CD4-positive, alpha-beta T cell (primary cell): ENCODE measurements around the gene RRP1. TPM values are rescaled to one million over a fixed set of nuclear protein-coding genes. Genes with fewer than 3 reads are reported as not detected.

ENCODE experiments used
- ATAC-seq: fragments of 200-7000 bp; cut with Tn5 transposase; one replicate; pipeline ENCODE4 v1.10.0; 2022; ENCODE audit warnings: mild to moderate bottlenecking; ENCODE audit not compliant: poor library complexity
- CTCF ChIA-PET: fragments of 350-600 bp; sonication (Branson Sonifier 250); formaldehyde crosslinking; loops from one replicate; lab custom pipeline; 2021; ENCODE audit warnings: antibody characterized with exemption, inconsistent platforms; lab: Charles Lee
- POLR2A ChIA-PET: fragments of 350-600 bp; sonication (Branson Sonifier 250); formaldehyde crosslinking; loops from one replicate; lab custom pipeline; 2021; ENCODE audit warnings: antibody characterized with exemption, inconsistent platforms; lab: Charles Lee
- DNase-seq, 14 experiments: peaks; one replicate each; pipeline ENCODE4 v3.0.0-alpha.2; 2013 to 2020; ENCODE audit warnings: mixed read lengths in 2 of 14
- H3K27ac ChIP-seq, 2 donors: one replicate each; pipeline versions ENCODE4 v1.5.1 to v1.7.0; 2013; ENCODE audit warnings: low read length in 2 of 2, low read depth in 1 of 2, mild to moderate bottlenecking in 1 of 2
- H3K27me3 ChIP-seq, 2 experiments: 1 replicate in 1 of 2; 2 replicates in 1 of 2; pipeline versions ENCODE4 v1.6.1 to v1.7.0; 2013; ENCODE audit warnings: low read length in 2 of 2, control low read depth in 1 of 2, mild to moderate bottlenecking in 1 of 2, moderate library complexity in 1 of 2; ENCODE audit not compliant: insufficient read depth in 2 of 2, control insufficient read depth in 1 of 2
- H3K36me3 ChIP-seq: one replicate; pipeline ENCODE4 v1.6.1; 2013; ENCODE audit warnings: low read length, control low read depth; ENCODE audit not compliant: insufficient read depth
- H3K4me1 ChIP-seq: one replicate; pipeline ENCODE4 v1.6.1; 2013; ENCODE audit warnings: low read length, control low read depth; ENCODE audit not compliant: insufficient read depth
- H3K4me3 ChIP-seq: one replicate; pipeline ENCODE4 v1.5.1; 2013; ENCODE audit warnings: mild to moderate bottlenecking, low read length, moderate library complexity
- H3K9me3 ChIP-seq, 2 experiments: 1 replicate in 1 of 2; 2 replicates in 1 of 2; pipeline versions ENCODE4 v1.6.1 to v1.7.0; 2013; ENCODE audit warnings: low read length in 2 of 2, mild to moderate bottlenecking in 2 of 2, control low read depth in 1 of 2, moderate library complexity in 1 of 2; ENCODE audit not compliant: control insufficient read depth in 1 of 2, insufficient read depth in 1 of 2
- H3K27ac Mint-ChIP-seq: one replicate; pipeline ENCODE4 v1.8.0; 2020; ENCODE audit warnings: mixed read lengths
- H3K27me3 Mint-ChIP-seq: one replicate; pipeline ENCODE4 v1.8.0; 2021; ENCODE audit warnings: mixed read lengths
- H3K36me3 Mint-ChIP-seq: one replicate; pipeline ENCODE4 v1.8.0; 2021; ENCODE audit warnings: low read depth, mixed read lengths
- H3K4me1 Mint-ChIP-seq: one replicate; pipeline ENCODE4 v1.8.0; 2021; ENCODE audit warnings: low read depth, mixed read lengths
- H3K4me3 Mint-ChIP-seq: one replicate; pipeline ENCODE4 v1.8.0; 2020; ENCODE audit warnings: mild to moderate bottlenecking, mixed read lengths
- H3K9me3 Mint-ChIP-seq: one replicate; pipeline ENCODE4 v1.8.0; 2020; ENCODE audit warnings: mixed read lengths
- CTCF ChIP-seq: fragments of 200-600 bp; IDR thresholded peaks from one replicate; pipeline ENCODE4 v1.8.0; 2022; ENCODE audit warnings: antibody characterized with exemption, mild to moderate bottlenecking
- intact Hi-C, 2 experiments: fragments of 100-400 bp; cut with DNase I in 1 of 2; cut with micrococcal nuclease in 1 of 2; formaldehyde crosslinking; loops; one replicate each; pipeline versions ENCODE4 v1.15.1 to v1.9.0; 2023 to 2025; cut with DNase I, micrococcal nuclease
- total RNA-seq, 174 experiments: library from RNA in 2 of 174; stranded (reverse) in 2 of 174; gene quantifications; one replicate each; pipeline ENCODE4 v1.2.3 and lab custom pipeline; 2021 to 2026

Gene RRP1
- total RNA-seq, 2 experiments from 2014 or later, result 27.7 to 29.0 TPM

DNA sequence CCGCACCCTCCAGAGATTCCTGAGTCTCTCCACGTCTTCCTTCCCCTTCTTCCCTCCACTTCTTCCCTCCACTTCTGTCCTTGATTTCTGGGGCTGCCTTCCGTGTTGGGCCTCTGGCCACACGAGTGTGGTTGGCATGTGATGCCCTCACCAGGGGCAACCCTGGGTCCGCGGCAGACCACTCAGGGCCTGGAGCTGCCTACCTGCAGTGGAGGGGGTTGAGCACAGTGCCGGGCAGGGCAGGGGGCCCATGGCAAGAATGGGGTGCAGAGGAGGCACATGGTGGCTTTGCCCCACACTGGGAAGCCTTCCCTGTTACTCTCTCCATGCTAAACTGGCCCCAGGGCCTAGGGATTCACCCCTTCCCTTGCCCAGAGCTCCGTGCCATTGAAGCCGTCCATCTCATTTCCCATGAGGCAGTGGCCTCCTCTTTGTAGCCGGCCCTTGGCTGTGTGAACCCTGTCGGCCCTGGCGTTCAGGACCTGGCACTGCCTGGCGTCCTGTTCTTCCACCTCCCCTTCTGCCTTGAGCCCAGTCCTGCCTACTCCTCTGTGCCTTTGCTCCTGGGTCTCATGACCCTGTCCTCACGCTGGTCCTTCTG, 13.4 kb downstream of the RRP1 start:
- ChIA-PET POLR2A (no interaction called here), CTCF (no interaction called here)
- H3K36me3 ChIP-seq, result peaks cover 60% of the 10 kb centered on the region
- no peaks in the 10 kb centered on the region for H3K9me3 Mint-ChIP-seq
- no peak for DNase-seq
- no peaks in the 10 kb centered on the region for H3K27me3 Mint-ChIP-seq
- intact Hi-C loops, result no loop called here
- peaks cover 63% of the 10 kb centered on the region for H3K36me3 Mint-ChIP-seq
- no peak overlapping the region for H3K4me3 Mint-ChIP-seq
- H3K4me1 ChIP-seq, result no peaks in the 10 kb centered on the region
- no peak for ATAC-seq
- H3K4me1 Mint-ChIP-seq, result no peaks in the 10 kb centered on the region
- no peaks in the 10 kb centered on the region for H3K9me3 ChIP-seq
- no peak overlapping the region for H3K4me3 ChIP-seq
- H3K27ac ChIP-seq, result no peak overlapping the region
- H3K27me3 ChIP-seq, result no peaks in the 10 kb centered on the region
- H3K27ac Mint-ChIP-seq, result no peak overlapping the region
- no peak for TF ChIP-seq CTCF

DNA sequence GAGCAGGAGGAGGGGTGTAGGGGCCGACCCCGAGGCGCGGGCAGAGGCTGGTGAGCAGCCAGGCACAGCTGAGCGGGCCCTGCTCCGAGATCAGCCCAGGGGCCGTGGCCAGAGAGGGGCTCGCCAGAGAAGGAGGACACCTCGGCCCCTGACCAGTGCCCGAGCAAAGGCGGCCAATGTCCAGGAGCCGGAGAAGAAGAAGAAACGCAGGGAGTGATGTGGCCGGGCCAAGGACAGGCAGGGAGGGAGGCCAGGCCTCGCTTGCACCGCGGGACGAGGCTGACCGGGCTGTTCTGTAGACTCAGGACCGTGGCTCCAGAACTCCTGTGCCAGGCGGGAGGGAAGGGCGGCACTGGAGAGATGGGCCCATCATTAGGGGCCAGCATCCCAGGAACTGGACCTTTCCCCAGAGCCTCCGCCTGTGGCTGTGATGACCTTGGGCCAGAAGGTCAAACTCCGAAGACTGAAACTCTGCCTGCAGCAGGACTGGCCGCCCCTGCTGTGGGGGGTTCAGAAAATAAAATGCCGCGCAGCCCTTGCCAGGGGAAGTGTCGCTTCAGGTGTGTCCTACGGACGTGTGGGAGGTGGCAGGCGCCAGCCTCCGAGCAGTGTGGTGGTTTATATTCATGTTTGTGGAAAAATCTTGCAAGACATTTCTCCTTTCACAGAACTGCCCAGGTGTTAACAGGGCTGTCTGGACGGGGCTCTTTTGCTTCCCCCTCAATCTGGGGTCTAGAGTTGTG, 14.4 kb downstream of the RRP1 start:
- Histone ChIP-seq H3K9me3 (no peaks in the 10 kb centered on the region), H3K4me3 (no peak overlapping the region), H3K27me3 (no peaks in the 10 kb centered on the region), H3K36me3 (peaks cover 51% of the 10 kb centered on the region), H3K4me1 (no peaks in the 10 kb centered on the region), H3K27ac (no peak overlapping the region)
- no peak for ATAC-seq
- peaks cover 53% of the 10 kb centered on the region for H3K36me3 Mint-ChIP-seq
- no peaks in the 10 kb centered on the region for H3K4me1 Mint-ChIP-seq
- ChIA-PET POLR2A (no interaction called here), CTCF (no interaction called here)
- H3K9me3 Mint-ChIP-seq, result no peaks in the 10 kb centered on the region
- no peak for DNase-seq
- no peaks in the 10 kb centered on the region for H3K27me3 Mint-ChIP-seq
- intact Hi-C loops, result no loop called here
- no peak overlapping the region for H3K4me3 Mint-ChIP-seq
- TF ChIP-seq CTCF, result no peak
- no peak overlapping the region for H3K27ac Mint-ChIP-seq

- no peaks in the 10 kb centered on the region for H3K4me1 Mint-ChIP-seq
- H3K27ac Mint-ChIP-seq, result no peak overlapping the region
- DNase-seq, result peak in 3 of 14 experiments; percentile 30 to 65 (median 64)
- CTCF ChIA-PET, result no interaction called here
- H3K27me3 Mint-ChIP-seq, result no peaks in the 10 kb centered on the region
- H3K9me3 ChIP-seq, result no peaks in the 10 kb centered on the region
- TF ChIP-seq CTCF, result no peak
- H3K36me3 Mint-ChIP-seq, result peaks cover 40% of the 10 kb centered on the region
- ATAC-seq, result no peak
- no peak overlapping the region for H3K4me3 Mint-ChIP-seq
- no peak overlapping the region for H3K4me3 ChIP-seq
- POLR2A ChIA-PET, result no interaction called here
- H3K4me1 ChIP-seq, result peaks cover 3% of the 10 kb centered on the region
- intact Hi-C loops, result no loop called here
- H3K9me3 Mint-ChIP-seq, result no peaks in the 10 kb centered on the region
- H3K27ac ChIP-seq, result no peak overlapping the region
- H3K36me3 ChIP-seq, result peaks cover 36% of the 10 kb centered on the region
- no peaks in the 10 kb centered on the region for H3K27me3 ChIP-seq
Measured at GRCh38 chr21:43805275-43805800, 16.0 kb downstream of the RRP1 start.
